GM23338 (cell line): ENCODE results near the gene ZSCAN5B.

ENCODE experiments used
- EZH2 ChIP-seq: fragments of 200-600 bp; sonication (generic); IDR thresholded peaks from one replicate; pipeline ENCODE4 v1.8.0; 2017; ENCODE audit warnings: antibody characterized with exemption, mild to moderate bottlenecking, low read depth; ENCODE audit not compliant: unreplicated experiment
- EZH2phosphoT487 ChIP-seq: fragments of 200-600 bp; sonication (generic); IDR thresholded peaks from one replicate; pipeline ENCODE4 v1.8.1; 2018; ENCODE audit warnings: antibody characterized with exemption; ENCODE audit not compliant: unreplicated experiment
- POLR2AphosphoS5 ChIP-seq: IDR thresholded peaks from 2 replicates; pipeline ENCODE4 v1.6.1; 2016; ENCODE audit warnings: antibody characterized with exemption, low read depth
- TF ChIP-seq, protein P1 (sequence below), 2 experiments: fragments of 200-600 bp in 1 of 2; sonication (generic) in 1 of 2; conservative IDR thresholded peaks; 2 replicates each; pipeline versions ENCODE4 v1.5.1 to v1.6.1; 2016 to 2017; ENCODE audit warnings: antibody characterized with exemption in 2 of 2, low read depth in 2 of 2, mild to moderate bottlenecking in 2 of 2, moderate library complexity in 1 of 2
- TF ChIP-seq, protein P2 (sequence below): IDR thresholded peaks from one replicate; pipeline ENCODE4 v1.6.1; 2018; ENCODE audit warnings: antibody characterized with exemption; ENCODE audit not compliant: unreplicated experiment

DNA sequence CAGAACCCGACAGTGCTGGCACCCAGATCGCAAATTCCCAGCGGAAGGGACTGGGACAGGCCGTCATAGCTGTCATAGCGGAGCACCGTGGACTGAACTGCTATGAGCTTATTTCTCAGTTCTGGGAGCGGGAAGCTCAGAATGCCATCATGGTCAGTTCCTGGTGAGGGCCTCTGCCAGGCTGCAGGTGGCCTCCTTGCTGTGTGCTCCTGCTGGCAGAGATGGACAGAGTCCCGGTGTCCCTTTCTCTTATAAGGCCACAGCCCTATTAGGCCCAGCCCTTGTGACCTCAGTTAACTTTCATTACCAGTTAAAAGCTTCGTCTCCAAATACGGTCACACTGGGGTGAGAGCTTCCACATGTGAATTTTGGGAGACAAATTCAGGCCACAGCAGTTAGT, 51.9 kb downstream of the ZSCAN5B start:
- TF ChIP-seq, protein P1, sequence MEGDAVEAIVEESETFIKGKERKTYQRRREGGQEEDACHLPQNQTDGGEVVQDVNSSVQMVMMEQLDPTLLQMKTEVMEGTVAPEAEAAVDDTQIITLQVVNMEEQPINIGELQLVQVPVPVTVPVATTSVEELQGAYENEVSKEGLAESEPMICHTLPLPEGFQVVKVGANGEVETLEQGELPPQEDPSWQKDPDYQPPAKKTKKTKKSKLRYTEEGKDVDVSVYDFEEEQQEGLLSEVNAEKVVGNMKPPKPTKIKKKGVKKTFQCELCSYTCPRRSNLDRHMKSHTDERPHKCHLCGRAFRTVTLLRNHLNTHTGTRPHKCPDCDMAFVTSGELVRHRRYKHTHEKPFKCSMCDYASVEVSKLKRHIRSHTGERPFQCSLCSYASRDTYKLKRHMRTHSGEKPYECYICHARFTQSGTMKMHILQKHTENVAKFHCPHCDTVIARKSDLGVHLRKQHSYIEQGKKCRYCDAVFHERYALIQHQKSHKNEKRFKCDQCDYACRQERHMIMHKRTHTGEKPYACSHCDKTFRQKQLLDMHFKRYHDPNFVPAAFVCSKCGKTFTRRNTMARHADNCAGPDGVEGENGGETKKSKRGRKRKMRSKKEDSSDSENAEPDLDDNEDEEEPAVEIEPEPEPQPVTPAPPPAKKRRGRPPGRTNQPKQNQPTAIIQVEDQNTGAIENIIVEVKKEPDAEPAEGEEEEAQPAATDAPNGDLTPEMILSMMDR (conservative IDR thresholded peaks at IDR 0.05; ENCODE audit: low read depth in 2 of 2) = no peak
- TF ChIP-seq EZH2 (no peak), EZH2phosphoT487 (no peak), POLR2AphosphoS5 (no peak)
- TF ChIP-seq, protein P2, sequence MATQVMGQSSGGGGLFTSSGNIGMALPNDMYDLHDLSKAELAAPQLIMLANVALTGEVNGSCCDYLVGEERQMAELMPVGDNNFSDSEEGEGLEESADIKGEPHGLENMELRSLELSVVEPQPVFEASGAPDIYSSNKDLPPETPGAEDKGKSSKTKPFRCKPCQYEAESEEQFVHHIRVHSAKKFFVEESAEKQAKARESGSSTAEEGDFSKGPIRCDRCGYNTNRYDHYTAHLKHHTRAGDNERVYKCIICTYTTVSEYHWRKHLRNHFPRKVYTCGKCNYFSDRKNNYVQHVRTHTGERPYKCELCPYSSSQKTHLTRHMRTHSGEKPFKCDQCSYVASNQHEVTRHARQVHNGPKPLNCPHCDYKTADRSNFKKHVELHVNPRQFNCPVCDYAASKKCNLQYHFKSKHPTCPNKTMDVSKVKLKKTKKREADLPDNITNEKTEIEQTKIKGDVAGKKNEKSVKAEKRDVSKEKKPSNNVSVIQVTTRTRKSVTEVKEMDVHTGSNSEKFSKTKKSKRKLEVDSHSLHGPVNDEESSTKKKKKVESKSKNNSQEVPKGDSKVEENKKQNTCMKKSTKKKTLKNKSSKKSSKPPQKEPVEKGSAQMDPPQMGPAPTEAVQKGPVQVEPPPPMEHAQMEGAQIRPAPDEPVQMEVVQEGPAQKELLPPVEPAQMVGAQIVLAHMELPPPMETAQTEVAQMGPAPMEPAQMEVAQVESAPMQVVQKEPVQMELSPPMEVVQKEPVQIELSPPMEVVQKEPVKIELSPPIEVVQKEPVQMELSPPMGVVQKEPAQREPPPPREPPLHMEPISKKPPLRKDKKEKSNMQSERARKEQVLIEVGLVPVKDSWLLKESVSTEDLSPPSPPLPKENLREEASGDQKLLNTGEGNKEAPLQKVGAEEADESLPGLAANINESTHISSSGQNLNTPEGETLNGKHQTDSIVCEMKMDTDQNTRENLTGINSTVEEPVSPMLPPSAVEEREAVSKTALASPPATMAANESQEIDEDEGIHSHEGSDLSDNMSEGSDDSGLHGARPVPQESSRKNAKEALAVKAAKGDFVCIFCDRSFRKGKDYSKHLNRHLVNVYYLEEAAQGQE = no peak
